Smooth muscle cell of the brain vasculature (primary cell): Measurements from ENCODE around the gene MYLK.

Source experiments
- DNase-seq: peaks from one replicate; pipeline ENCODE4 v3.0.0-alpha.2; 2012; ENCODE audit warnings: low read depth, low spot score

Gene MYLK

DNA sequence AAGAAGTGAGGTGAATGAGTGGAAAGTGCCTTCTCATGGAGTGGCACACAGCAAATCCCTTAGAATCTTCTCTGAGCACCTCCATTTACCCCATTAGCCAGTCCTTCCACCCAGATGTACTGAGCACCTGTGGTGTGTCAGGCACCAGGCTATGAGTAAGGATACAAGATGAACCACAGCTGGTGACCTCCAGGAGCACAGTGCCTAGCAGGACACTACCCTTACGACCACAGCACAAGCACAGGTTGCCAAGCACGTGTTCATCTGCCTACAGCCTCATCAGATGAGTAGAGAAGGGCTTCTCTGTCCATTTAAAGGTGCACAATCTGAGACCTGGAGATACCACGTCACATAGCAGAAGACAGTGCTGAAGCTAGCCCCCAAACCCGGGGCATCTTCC lies 6.2 kb downstream of the MYLK start:
- no peak for DNase-seq

DNA sequence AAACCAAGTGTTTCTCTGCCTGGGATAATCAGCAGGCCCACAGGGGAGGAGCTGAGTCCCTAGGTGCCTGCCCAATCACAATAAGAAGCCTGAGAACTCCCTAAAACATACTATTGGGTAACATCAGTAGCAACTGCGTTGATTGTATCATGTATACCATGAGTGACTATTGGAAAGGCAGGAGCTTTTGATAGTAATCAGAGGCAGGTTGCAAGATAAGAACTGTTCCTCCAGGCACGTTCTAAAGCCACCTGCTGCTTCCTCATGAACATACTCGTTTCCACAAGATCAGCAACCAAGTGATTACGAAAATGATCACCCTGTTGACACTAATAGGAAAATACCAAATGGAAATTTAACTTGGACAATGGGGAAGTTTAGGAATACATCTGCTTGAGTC lies 6.7 kb downstream of the MYLK start:
- no peak for DNase-seq

DNA sequence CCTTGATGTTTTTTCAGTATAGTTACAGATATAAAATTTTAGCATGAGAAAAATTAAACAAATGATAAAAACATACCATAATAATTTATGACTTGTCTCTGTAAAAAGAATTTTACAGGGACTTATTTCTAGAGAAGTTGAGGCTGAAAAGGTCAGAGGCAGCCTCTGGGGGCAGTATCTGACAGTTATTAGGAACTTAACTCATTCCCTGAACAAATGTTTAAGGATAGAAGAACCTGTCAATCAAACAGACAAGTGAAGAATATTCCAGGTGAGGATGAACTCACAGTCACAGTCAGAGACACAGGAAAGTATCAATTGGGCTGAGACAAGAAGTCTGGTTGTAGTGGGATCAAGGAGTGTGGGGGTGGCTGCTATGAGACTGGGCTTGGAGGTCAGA lies 7.3 kb downstream of the MYLK start:
- no peak for DNase-seq

DNA sequence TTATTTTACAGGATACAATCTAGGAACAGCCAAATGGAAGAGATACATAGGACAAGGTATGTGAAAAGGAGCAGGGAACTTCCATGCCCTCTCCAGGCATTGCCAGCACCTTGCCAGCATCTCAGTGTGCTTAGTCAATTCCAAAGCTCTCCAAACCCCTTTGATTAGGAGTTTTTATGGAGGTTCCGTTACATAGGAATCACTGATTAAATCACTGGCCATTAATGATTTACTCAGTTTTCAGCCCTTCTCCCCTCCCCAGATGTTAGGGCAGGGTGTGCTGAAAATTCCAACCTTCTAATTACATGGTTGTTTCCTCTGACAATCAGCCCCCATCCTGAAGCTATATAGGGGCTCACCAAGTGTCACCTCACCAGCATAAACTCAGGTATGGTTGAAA lies 11.5 kb downstream of the MYLK start:
- DNase-seq: no peak

DNA sequence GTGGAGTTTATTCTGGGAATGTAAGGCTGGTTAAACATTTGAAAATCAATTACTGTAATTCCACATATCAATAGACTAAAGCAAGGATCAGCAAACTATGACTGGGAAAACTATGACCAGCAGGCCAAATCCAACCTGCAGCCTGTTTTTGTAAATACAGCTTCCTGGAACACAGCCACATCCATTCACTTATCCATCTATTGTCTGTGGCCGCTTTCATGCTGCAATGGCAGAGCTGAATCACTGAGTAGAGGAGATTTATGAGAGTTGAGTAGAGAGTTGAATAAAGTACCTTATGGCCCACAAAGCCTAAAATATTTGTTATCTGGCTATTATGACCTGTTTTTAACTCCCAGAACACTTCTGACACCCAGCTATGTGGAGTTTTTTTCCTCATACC lies 12.2 kb downstream of the MYLK start:
- no peak for DNase-seq

DNA sequence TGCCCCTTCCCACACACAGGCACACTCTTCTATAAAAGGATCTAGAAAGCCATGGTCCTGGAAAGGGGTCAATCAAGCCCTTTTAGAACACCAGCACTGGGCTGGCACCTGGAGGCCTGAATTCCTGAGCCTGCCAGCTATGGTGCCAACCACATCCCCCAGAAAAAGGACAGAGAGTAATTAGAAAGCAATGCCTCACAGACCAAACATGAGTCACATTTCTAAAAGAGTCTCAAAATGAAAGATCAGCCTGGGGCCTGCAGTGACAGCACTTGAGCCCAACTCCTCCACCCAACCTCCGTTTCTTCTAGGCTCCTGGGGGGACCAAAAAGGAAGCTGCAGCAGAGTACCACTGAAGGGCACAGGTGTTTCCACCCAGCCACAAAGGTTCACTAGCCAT lies 14.1 kb downstream of the MYLK start:
- DNase-seq: no peak

DNA sequence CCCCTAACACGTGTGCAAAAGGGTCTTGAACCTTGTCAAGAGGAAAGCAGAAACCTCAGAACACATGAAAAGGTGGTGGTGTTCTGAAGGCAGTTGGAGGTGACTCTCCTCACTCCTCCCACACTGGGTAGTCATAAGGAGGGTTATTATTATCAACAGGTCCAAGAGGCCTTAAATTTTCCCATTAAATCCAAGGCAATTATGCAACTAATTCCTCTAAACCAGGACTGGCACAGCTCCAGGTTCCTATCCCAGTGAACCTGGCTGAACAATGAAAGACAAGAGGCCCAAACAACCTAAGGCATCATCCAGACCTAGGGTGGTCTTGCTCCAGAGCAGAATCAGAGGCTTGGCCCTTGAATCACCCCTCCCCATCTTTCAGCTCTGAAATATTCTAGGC lies 15.0 kb downstream of the MYLK start:
- DNase-seq: no peak

DNA sequence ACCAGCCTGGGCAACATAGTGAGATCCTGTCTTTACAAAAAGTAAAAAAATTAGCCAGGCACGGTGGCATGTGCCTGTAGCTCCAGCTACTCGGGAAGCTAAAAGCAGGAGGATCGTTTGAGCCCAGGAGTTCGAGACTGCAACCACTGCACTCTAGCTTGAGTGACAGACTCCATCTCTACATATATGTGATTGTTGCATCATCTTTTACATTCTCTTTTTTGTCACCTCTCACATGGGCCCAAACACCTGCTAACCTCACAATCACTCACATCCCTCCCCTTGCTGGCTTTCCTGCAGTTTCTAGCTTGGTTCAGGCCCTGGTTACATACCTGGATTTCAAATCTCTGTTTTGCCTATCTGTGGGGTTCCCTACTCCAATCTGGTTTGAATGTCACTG lies 19.4 kb downstream of the MYLK start:
- no peak for DNase-seq

DNA sequence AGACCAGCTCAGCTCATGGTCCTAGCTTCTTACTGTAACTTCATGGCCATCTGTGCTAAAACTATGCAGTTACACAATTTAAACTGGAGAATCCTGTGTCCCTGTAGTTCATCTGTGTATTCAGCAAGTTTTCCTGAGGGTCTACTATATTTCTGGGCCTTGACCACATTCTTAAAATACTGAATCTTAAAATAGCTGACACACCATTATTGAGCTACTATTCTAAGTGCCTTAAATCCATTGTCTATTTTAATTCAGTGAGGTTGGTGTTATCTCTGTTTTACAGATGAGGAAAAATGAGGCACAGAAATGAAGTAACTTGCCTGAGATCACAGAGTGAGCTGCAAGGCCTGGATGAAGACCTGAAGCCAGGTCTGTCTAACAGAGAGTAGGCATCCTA lies 22.0 kb downstream of the MYLK start:
- DNase-seq: no peak

DNA sequence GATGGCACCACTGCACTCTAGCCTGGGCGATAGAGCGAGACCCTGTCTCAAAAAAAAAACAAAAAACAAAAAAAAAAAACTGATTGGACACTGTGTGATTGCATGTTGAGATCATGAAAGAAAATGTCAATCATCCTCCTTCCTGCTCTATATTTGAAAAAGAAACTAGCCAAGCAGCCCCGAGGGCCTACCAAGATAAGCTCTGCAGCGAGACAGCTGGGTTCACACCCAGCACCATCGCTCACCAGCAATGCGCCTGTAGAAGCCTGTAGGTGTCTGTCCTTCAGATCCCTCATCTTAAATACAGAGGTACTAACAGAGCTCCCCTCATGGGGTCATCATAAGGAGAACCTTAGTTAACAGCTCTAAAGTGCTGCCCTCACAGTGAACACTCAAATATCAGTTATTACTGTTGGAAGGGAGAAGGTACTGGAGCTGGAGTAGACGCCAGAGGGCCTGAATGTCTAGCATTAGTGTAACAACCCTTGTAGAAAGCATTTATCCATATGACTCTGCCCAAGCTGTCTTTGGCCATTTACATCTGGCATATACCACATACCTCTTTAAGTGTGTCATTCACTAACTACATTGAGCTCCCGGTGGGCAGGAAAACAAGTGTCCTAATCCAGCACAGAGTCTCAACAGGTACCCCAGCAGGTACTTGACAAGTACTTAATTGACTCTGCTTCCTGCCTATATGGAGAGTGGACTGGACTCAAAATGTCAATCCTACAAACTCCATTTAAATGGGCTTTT lies 22.9 kb downstream of the MYLK start:
- DNase-seq: no peak

DNA sequence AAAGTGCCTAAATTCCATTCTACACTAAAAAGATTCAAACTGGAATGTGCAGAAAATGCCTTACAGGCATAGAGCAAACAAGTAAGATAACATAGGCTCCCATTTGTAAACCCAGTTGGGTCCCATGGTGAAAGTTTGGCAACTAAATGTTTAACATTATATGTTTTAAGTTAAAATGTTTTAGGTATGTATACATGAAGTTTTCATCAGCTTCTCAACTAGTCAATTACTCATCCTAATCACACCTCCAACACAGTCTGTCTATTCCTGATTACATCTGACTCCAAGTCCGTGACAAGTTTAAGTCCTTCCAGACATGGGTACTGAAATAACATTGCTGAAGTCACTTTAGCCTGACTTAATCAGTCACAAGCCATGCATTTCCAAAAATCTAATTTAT lies 25.0 kb downstream of the MYLK start:
- DNase-seq: no peak

DNA sequence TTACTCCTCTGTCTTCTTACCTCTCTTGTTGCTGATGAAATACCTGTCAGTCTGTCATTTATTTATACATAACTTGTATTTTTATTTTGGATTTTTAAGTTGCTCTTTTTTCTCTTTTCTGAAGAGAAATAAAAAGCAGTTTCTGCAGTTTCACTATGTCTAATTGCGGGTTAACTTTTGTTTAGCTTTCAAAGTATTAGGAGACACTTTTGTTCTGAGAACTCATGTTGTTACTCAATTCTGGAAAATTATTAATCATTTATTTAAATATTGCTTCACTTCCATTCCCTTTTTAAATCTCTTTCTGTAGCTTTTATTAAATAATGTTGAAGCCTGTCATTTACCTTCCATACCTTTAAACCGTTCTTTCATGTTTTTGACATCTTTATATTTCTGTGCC lies 29.2 kb downstream of the MYLK start:
- no peak for DNase-seq

DNA sequence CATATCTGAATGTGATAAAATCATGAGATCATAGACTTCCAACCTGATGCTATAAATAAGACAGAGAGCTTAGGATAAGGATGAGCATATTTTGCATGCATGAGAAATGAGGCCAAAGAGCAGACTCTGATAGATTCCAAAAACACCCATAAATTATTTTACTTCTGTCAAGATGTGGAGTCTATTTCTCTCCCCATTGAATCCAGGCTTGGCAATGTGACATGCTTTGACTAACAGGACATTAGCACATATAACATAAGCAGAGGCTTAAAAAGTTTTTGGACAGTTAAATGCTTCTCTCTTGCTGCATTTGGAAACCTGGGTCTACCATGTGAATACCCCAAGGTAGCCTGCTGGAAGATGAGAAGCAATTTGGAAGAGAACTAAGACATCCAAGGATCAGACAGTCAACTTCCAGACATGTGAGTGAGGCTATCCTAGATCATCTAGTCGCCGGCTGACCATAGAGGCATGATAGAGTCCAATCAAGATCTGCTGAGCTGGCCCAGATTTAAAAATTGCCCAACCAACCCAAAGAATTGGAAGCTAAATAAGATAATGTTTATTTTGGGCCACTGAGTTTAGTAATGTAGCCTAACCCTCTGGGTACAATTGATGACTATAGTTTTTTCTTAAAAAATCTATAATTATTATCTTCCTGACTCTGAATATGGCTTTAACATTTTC lies 30.3 kb downstream of the MYLK start:
- DNase-seq: no peak

DNA sequence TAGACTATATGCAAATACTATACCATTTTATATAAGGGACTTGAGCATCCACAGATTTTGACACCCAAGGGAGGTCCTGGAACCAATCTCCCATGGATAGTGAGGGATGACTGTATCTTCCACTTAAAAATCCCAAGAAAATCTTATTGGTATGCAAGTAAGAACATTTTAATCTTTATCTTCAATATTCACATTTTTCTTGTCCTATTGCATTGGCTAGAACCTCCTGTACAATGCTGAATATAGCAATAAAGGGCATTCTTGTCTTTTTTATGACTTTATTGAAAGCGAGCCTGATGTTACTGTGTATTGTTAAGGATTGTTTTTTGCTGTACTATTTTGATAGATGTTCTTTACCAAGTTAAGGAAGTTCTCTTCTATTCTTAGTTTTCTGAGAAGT lies 36.9 kb downstream of the MYLK start:
- no peak for DNase-seq

DNA sequence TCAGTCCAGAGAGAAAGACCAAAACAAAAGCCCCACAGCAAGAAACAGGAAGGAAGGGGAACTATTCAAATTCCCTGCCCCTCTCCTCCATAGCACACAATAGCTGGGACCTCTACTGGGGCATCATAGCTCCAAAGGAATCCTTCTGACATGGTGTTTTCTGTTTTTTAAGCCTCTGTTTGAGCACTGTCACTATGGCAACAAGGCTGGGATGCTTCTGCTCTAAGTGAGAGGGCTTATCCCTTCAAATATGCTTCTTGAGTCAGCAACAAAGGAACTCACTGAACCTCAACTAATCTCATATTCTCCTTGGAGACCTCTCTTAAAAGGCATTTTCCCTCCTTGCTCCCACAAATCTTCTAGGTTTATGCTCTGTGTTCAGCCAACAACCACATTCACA lies 40.5 kb downstream of the MYLK start:
- DNase-seq: no peak

DNA sequence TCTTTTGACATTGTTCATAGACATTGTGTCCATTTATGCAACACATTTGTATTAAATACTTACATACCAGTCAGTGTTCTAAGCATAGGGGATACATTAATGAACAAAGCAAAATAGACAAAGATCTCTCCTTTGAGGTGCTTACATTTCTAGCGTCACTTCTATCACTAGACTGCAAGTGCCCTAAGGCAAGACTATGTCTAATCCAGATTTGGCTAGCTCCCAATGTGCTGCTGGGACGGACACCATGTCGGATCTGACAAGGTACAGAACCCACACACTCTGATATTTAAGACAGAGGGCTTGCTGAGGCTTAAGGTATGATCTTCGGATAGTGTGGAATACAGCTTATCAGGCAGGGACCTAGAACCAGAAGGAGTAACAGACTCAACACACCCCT lies 41.4 kb downstream of the MYLK start:
- DNase-seq: no peak

DNA sequence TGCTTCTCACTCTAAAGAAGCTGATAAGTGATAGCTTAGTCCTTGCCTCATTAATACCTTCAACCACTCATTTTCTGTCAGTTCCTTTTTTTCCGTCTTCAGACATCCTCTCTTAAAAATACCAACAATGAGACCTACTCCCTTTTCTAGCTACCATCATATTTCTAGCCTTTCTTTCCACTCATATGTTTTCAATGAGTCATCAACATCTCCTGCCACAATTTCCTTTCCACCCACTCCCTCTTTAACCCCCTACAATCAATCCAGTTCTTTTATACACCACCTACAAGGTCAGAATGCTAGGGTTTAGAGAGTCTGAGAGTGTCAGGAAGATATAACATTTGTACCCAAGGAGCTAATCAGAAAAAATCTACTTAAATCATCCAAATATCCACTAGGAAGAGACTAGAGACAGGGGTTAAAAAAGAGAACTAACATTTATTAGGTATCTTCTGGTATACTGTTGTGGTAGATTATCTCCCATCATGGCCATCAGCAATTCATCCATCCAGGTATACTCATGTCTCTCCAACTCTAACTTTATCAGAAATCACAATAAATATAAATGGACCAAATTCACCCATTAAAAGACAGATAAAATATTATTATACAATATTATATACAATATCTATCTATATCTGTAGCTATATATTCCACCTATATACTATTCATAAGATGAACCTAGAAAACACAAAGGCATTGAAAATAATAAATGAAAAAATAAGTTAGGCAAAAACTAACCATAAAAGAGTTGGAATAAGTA lies 42.5 kb downstream of the MYLK start:
- DNase-seq: no peak

DNA sequence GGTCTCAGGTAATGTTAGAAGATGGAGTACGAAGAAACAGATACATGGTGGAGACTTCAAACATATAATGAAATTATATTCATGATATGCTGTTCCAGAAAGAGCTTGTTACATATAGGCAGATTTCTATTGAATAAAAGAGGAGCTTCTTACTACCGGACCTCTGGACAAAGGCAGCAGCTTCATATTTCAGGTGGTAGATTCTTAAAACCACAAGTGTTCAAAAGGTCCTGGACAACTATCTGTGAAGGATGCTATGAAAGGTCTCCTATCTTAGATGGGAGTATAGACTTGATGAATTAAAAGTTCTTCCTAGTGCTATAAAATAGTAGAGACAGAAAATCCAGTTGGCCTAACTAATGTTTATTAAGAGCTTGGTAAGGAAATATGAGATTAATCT lies 43.2 kb downstream of the MYLK start:
- no peak for DNase-seq

DNA sequence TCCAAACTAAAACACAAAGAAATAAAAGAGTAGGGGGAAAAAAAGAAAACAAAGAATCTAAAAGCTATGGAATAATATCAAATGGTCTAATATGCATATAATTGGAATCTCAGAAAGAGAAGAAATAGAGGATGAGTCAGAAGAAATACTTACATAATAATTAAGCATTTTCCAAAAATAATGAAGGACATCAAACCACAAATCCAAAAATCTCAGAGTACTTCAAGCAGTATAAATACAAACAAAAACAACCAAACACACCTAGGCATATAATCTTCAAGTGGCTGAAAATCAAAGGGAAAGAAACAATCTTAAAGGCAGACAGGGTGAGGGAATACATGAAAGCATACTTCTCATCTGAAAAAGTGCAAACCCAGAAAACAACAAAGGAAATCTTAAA lies 46.3 kb downstream of the MYLK start:
- no peak for DNase-seq

DNA sequence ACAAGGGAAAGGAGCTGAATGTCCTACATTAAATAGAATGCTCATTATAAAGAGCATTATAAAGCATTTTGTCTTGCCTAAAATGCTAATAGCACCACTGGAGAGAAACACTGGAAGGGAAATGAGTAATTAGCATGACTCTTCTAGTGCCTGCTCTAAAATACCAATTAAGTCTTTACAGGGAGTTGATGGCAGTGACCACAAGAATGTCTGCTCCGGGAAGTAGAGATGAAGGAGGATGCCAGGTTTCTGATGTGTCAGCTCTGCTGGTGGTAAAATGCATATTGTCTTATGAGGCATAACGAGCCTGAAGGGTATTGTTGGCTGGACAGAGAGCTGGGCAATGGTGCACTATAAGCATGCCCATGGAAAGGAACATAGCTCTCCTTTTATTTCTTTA lies 49.5 kb downstream of the MYLK start:
- DNase-seq: no peak

DNA sequence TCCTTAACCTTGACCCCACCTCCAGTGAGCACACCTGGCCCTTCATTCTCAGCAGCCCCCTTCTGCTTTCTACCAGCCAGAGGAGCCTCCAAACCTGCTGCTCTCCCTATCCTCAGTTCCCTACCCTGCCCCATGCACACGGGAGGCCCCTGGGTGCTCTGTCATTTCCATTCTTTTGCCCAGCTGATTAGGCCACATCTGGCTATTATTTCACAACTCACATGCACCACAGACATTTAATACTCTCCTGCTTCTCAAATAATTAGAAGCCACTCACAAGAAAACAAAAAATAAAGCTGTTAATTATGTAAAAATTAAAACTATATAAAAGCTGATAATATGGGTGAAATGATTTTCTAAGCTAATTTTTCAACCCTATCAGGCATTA lies 50.7 kb downstream of the MYLK start:
- DNase-seq: no peak

DNA sequence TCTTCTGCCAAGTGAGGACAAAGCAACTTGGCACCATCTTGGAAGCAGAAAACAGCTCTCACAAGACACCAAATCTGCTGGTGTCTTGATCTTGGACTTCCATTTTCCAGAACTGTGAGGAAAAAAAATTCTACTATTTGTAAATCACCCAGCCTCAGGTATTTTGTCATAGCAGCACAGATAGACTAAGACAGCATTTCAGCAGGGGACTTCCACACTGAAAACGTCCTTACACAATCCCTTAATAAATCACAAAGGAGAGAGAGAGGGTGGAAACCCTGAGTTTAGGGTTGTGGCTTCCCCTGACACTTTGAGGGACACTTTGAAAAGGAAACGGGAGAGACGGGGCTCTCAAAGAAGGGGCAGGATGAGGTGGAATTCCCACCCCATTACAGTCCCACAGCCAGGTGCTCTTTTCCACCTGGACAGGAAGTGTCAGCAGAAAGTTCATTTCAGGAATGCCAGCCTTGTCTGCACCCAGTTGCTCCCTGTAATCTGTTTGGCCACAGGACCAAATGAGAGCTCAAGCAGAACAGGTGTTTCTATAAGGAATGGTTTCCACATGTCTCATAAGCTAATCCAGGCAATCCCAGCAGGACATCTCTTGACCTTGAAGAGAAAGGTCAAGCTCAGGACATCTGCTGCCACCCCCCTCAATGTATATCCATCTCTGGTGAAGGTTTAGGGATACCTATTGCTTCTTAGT lies 51.3 kb downstream of the MYLK start:
- no peak for DNase-seq
